ENCODE data around the gene PSMD1. TPM values are rescaled to one million over a fixed set of nuclear protein-coding genes. Genes with fewer than 3 reads are reported as not detected.
"Not testable (repeated sequence)": the region's sequence is repeated elsewhere in the genome, so short reads cannot be mapped to it uniquely, and the experiment has no call there.

Gene PSMD1
- total and polyA plus RNA-seq, 4 donors, result 30.1 to 91.1 (median 56.0) TPM

GRCh38 chr2:231088754-231089153, 32.1 kb downstream of the PSMD1 start:
- Histone ChIP-seq H3K4me1 (ENCODE audit: control insufficient read depth in 5 of 5, insufficient read depth in 5 of 5, low read length in 5 of 5) (no peaks in the 10 kb centered on the region), H3K27ac (ENCODE audit: low read depth in 1 of 2, low read length in 1 of 2) (no peak overlapping the region), H3K27me3 (ENCODE audit: control insufficient read depth in 3 of 3, insufficient read depth in 3 of 3, low read length in 2 of 3) (no peaks in the 10 kb centered on the region), H3K9me3 (ENCODE audit: control insufficient read depth in 4 of 4, insufficient read depth in 3 of 4, low read length in 3 of 4) (no peaks in the 10 kb centered on the region), H3K36me3 (ENCODE audit: control insufficient read depth in 4 of 4, insufficient read depth in 4 of 4, low read length in 4 of 4) (peaks cover 10 to 34% (median 28%) of the 10 kb centered on the region in 4 donors), H3K4me3 (no peak overlapping the region), H3K9ac (ENCODE audit: insufficient read depth in 1 of 2, low read length in 2 of 2) (no peak overlapping the region)
- DNase-seq (no peak), ATAC-seq (ENCODE audit: insufficient read depth, low FRiP score) (no peak)
- WGBS, 2 donors, result 67 to 83% methylated on average over 4 of the region's 4 CpGs
- no peak for TF ChIP-seq CTCF (IDR thresholded peaks at IDR 0.05; ENCODE audit: control extremely low read depth, extremely low read depth)

- H3K36me3 ChIP-seq (ENCODE audit: control insufficient read depth in 4 of 4, insufficient read depth in 4 of 4, low read length in 4 of 4), result peaks cover 9 to 28% (median 16%) of the 10 kb centered on the region in 4 donors
- H3K9me3 ChIP-seq (ENCODE audit: control insufficient read depth in 4 of 4, insufficient read depth in 3 of 4, low read length in 3 of 4), result peaks cover 0 to under 1% (median under 1%) of the 10 kb centered on the region in 4 donors
- no peak overlapping the region for H3K4me3 ChIP-seq
- H3K27me3 ChIP-seq (ENCODE audit: control insufficient read depth in 3 of 3, insufficient read depth in 3 of 3, low read length in 2 of 3), result no peaks in the 10 kb centered on the region
- DNase-seq (no peak), ATAC-seq (ENCODE audit: insufficient read depth, low FRiP score) (no peak)
- WGBS, 2 donors, result 89 to 96% methylated on average over 5 of the region's 5 CpGs
- H3K27ac ChIP-seq (ENCODE audit: low read depth in 1 of 2, low read length in 1 of 2), result no peak overlapping the region
- no peaks in the 10 kb centered on the region for H3K4me1 ChIP-seq (ENCODE audit: control insufficient read depth in 5 of 5, insufficient read depth in 5 of 5, low read length in 5 of 5)
- no peak overlapping the region for H3K9ac ChIP-seq (ENCODE audit: insufficient read depth in 1 of 2, low read length in 2 of 2)
- TF ChIP-seq CTCF (IDR thresholded peaks at IDR 0.05; ENCODE audit: control extremely low read depth, extremely low read depth), result no peak
These were observed 37.3 kb downstream of the PSMD1 start for GRCh38 chr2:231093933-231094332.

- H3K9me3 ChIP-seq (ENCODE audit: control insufficient read depth in 4 of 4, insufficient read depth in 3 of 4, low read length in 3 of 4), result peaks cover 3 to 10% (median 6%) of the 10 kb centered on the region in 4 donors
- DNase-seq (no peak), ATAC-seq (ENCODE audit: insufficient read depth, low FRiP score) (no peak)
- 86 to 90% methylated on average over 4 of the region's 4 CpGs for WGBS, 2 donors
- TF ChIP-seq CTCF (IDR thresholded peaks at IDR 0.05; ENCODE audit: control extremely low read depth, extremely low read depth), result no peak
- no peaks in the 10 kb centered on the region for H3K4me1 ChIP-seq (ENCODE audit: control insufficient read depth in 5 of 5, insufficient read depth in 5 of 5, low read length in 5 of 5)
- H3K4me3 ChIP-seq, result no peak overlapping the region
- peaks cover 9 to 37% (median 20%) of the 10 kb centered on the region in 4 donors for H3K36me3 ChIP-seq (ENCODE audit: control insufficient read depth in 4 of 4, insufficient read depth in 4 of 4, low read length in 4 of 4)
- H3K27me3 ChIP-seq (ENCODE audit: control insufficient read depth in 3 of 3, insufficient read depth in 3 of 3, low read length in 2 of 3), result no peaks in the 10 kb centered on the region
- no peak overlapping the region for H3K9ac ChIP-seq (ENCODE audit: insufficient read depth in 1 of 2, low read length in 2 of 2)
- H3K27ac ChIP-seq (ENCODE audit: low read depth in 1 of 2, low read length in 1 of 2), result no peak overlapping the region
These were observed 38.2 kb downstream of the PSMD1 start for GRCh38 chr2:231094736-231095346.

DNA sequence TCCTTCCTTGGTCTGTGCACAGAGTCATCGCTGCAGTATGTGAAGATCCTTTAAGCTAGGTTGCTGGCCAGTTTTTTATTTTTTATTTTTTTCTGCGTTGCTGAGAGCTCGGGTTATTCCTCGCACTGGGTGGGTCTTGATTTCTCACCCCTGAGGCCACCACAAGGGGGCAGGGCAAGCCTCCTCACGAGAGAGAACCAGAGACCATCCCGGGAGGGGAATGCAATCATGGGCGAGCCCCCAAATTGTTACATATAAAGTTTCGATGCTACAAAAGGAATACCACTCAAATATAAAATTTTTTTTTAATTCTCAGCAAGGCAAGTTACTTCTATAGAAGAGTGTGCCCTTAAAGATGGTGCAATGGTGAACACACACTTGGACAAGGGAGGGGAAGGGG, 43.3 kb downstream of the PSMD1 start:
- no peak overlapping the region for H3K27ac ChIP-seq (ENCODE audit: low read depth in 1 of 2, low read length in 1 of 2)
- TF ChIP-seq CTCF (IDR thresholded peaks at IDR 0.05; ENCODE audit: control extremely low read depth, extremely low read depth), result no peak
- peaks cover 0 to 39% (median 29%) of the 10 kb centered on the region in 4 donors for H3K36me3 ChIP-seq (ENCODE audit: control insufficient read depth in 4 of 4, insufficient read depth in 4 of 4, low read length in 4 of 4)
- no peak overlapping the region for H3K9ac ChIP-seq (ENCODE audit: insufficient read depth in 1 of 2, low read length in 2 of 2)
- peaks cover 4 to 15% (median 11%) of the 10 kb centered on the region in 4 donors for H3K9me3 ChIP-seq (ENCODE audit: control insufficient read depth in 4 of 4, insufficient read depth in 3 of 4, low read length in 3 of 4)
- H3K4me1 ChIP-seq (ENCODE audit: control insufficient read depth in 5 of 5, insufficient read depth in 5 of 5, low read length in 5 of 5), result no peaks in the 10 kb centered on the region
- no peaks in the 10 kb centered on the region for H3K27me3 ChIP-seq (ENCODE audit: control insufficient read depth in 3 of 3, insufficient read depth in 3 of 3, low read length in 2 of 3)
- ATAC-seq (ENCODE audit: insufficient read depth, low FRiP score), result no peak
- DNase-seq, result peak in 1 of 3 donors; percentile 13
- WGBS, 2 donors, result 97 to 99% methylated on average over 8 of the region's 8 CpGs
- H3K4me3 ChIP-seq, result no peak overlapping the region

GRCh38 chr2:231100321-231100720, 43.7 kb downstream of the PSMD1 start:
- Histone ChIP-seq H3K9me3 (ENCODE audit: control insufficient read depth in 4 of 4, insufficient read depth in 3 of 4, low read length in 3 of 4) (peaks cover 4 to 15% (median 11%) of the 10 kb centered on the region in 4 donors), H3K36me3 (ENCODE audit: control insufficient read depth in 4 of 4, insufficient read depth in 4 of 4, low read length in 4 of 4) (peaks cover 0 to 36% (median 27%) of the 10 kb centered on the region in 4 donors)
- 95 to 100% methylated on average over 2 of the region's 2 CpGs for WGBS, 2 donors
- not testable (repeated sequence) for DNase-seq; H3K9ac ChIP-seq (ENCODE audit: insufficient read depth in 1 of 2, low read length in 2 of 2); ATAC-seq (ENCODE audit: insufficient read depth, low FRiP score); H3K4me1 ChIP-seq (ENCODE audit: control insufficient read depth in 5 of 5, insufficient read depth in 5 of 5, low read length in 5 of 5); H3K4me3 ChIP-seq; H3K27ac ChIP-seq (ENCODE audit: low read depth in 1 of 2, low read length in 1 of 2); H3K27me3 ChIP-seq (ENCODE audit: control insufficient read depth in 3 of 3, insufficient read depth in 3 of 3, low read length in 2 of 3)

Data from lung (tissue), 12 donors.